Karpas-422 (cell line): ENCODE data around the gene ERBB2. TPM values are rescaled to one million over a fixed set of nuclear protein-coding genes. Genes with fewer than 3 reads are reported as not detected.
"Not testable (repeated sequence)": the region's sequence is repeated elsewhere in the genome, so short reads cannot be mapped to it uniquely, and the experiment has no call there.

ENCODE experiments used
- DNase-seq: peaks from one replicate; pipeline ENCODE4 v3.0.0-alpha.2; 2015
- H2AFZ ChIP-seq: fragments of 200-600 bp; sonication (generic); 2 replicates; pipeline ENCODE4 v1.6.1; 2014; ENCODE audit warnings: antibody characterized with exemption, low read length, mixed read lengths
- H3K27ac ChIP-seq: fragments of 200-600 bp; sonication (generic); 2 replicates; pipeline ENCODE4 v1.5.1; 2014; ENCODE audit warnings: mild to moderate bottlenecking, low read length, moderate library complexity
- H3K27me3 ChIP-seq: fragments of 200-600 bp; sonication (generic); 2 replicates; pipeline ENCODE4 v1.6.1; 2014; ENCODE audit warnings: low read length, mixed read lengths
- H3K36me3 ChIP-seq: fragments of 200-600 bp; sonication (generic); 2 replicates; pipeline ENCODE4 v1.6.1; 2014; ENCODE audit warnings: low read length, mixed read lengths; ENCODE audit not compliant: insufficient read depth
- H3K4me1 ChIP-seq: fragments of 200-600 bp; sonication (generic); 2 replicates; pipeline ENCODE4 v1.6.1; 2014; ENCODE audit warnings: mild to moderate bottlenecking, low read length, mixed read lengths
- H3K4me2 ChIP-seq: fragments of 200-600 bp; sonication (generic); 2 replicates; pipeline ENCODE4 v1.6.1; 2014; ENCODE audit warnings: low read length, low read depth, mild to moderate bottlenecking; ENCODE audit not compliant: poor library complexity, severe bottlenecking
- H3K4me3 ChIP-seq: fragments of 200-600 bp; sonication (generic); 2 replicates; pipeline ENCODE4 v1.5.1; 2014; ENCODE audit warnings: mild to moderate bottlenecking, antibody characterized with exemption, low read length, mixed read lengths
- H3K79me2 ChIP-seq: fragments of 200-600 bp; sonication (generic); 2 replicates; pipeline ENCODE4 v1.6.1; 2014; ENCODE audit warnings: mild to moderate bottlenecking, low read length, mixed read lengths
- H3K9ac ChIP-seq: fragments of 200-600 bp; sonication (generic); 2 replicates; pipeline ENCODE4 v1.6.0; 2014; ENCODE audit warnings: low read length
- H3K9me2 ChIP-seq: fragments of 200-600 bp; sonication (generic), shearing (Covaris generic); replicated peaks from 2 replicates; pipeline ENCODE4 v1.6.0; 2014; ENCODE audit warnings: mild to moderate bottlenecking, low read length, moderate library complexity; ENCODE audit not compliant: insufficient read depth
- H3K9me3 ChIP-seq: fragments of 300-700, 200-600 bp; sonication (generic); 2 replicates; pipeline ENCODE4 v1.6.1; 2014; ENCODE audit warnings: low read length, mixed read lengths
- H4K20me1 ChIP-seq: fragments of 200-600 bp; sonication (generic); 2 replicates; pipeline ENCODE4 v1.6.1; 2014; ENCODE audit warnings: mild to moderate bottlenecking, antibody characterized with exemption, low read length, low read depth; ENCODE audit not compliant: insufficient read depth
- total RNA-seq: library from RNA; depleted of rRNA; stranded (reverse); fragments of >200 nt; shearing (Covaris generic); gene quantifications from 2 replicates; pipeline ENCODE4 v1.2.3, GENCODE V29; 2014; ENCODE audit warnings: low replicate concordance

The ERBB2 gene
- total RNA-seq, 1 experiment from 2014 or later, result 7.3 TPM

- no peaks in the 10 kb centered on the region for H4K20me1 ChIP-seq
- no peak overlapping the region for H2AFZ ChIP-seq
- no peaks in the 10 kb centered on the region for H3K9me3 ChIP-seq
- no peaks in the 10 kb centered on the region for H3K27me3 ChIP-seq
- H3K4me1 ChIP-seq, result no peaks in the 10 kb centered on the region
- no peaks in the 10 kb centered on the region for H3K9me2 ChIP-seq
- H3K9ac ChIP-seq, result no peak overlapping the region
- DNase-seq, result no peak
- no peak overlapping the region for H3K4me2 ChIP-seq
- no peaks in the 10 kb centered on the region for H3K79me2 ChIP-seq
- H3K36me3 ChIP-seq, result no peaks in the 10 kb centered on the region
- no peak overlapping the region for H3K27ac ChIP-seq
- no peak overlapping the region for H3K4me3 ChIP-seq
These were observed 45.0 kb downstream of the ERBB2 start for GRCh38 chr17:39744836-39745215.

- H3K9ac ChIP-seq, result no peak overlapping the region
These were observed 45.7 kb downstream of the ERBB2 start for GRCh38 chr17:39745335-39746144.

GRCh38 chr17:39746145-39746461 is 46.2 kb downstream of the ERBB2 start:
- Histone ChIP-seq H3K27ac (no peak overlapping the region), H3K36me3 (no peaks in the 10 kb centered on the region), H4K20me1 (no peaks in the 10 kb centered on the region), H2AFZ (no peak overlapping the region), H3K4me2 (no peak overlapping the region), H3K4me1 (no peaks in the 10 kb centered on the region), H3K4me3 (no peak overlapping the region), H3K79me2 (no peaks in the 10 kb centered on the region), H3K9ac (no peak overlapping the region), H3K9me3 (no peaks in the 10 kb centered on the region), H3K9me2 (no peaks in the 10 kb centered on the region), H3K27me3 (no peaks in the 10 kb centered on the region)
- DNase-seq, result no peak

More at GRCh38 chr17:39745335-39746144, 45.7 kb downstream of the ERBB2 start:
- no peak overlapping the region for H3K4me2 ChIP-seq
- H3K4me1 ChIP-seq, result no peaks in the 10 kb centered on the region
- H3K36me3 ChIP-seq, result no peaks in the 10 kb centered on the region
- no peak for DNase-seq
- no peaks in the 10 kb centered on the region for H3K27me3 ChIP-seq
- no peaks in the 10 kb centered on the region for H3K9me3 ChIP-seq
- no peak overlapping the region for H3K27ac ChIP-seq
- H4K20me1 ChIP-seq, result no peaks in the 10 kb centered on the region
- H2AFZ ChIP-seq, result no peak overlapping the region
- no peaks in the 10 kb centered on the region for H3K79me2 ChIP-seq
- no peak overlapping the region for H3K4me3 ChIP-seq
- H3K9me2 ChIP-seq, result no peaks in the 10 kb centered on the region

GRCh38 chr17:39747745-39748144 is 47.9 kb downstream of the ERBB2 start:
- no peak for DNase-seq
- Histone ChIP-seq H3K4me1 (peaks cover 3% of the 10 kb centered on the region; the same call in 1 of the 2 replicates), H3K79me2 (no peaks in the 10 kb centered on the region), H3K36me3 (no peaks in the 10 kb centered on the region), H3K27ac (no peak overlapping the region), H3K9ac (no peak overlapping the region), H3K9me2 (no peaks in the 10 kb centered on the region), H3K9me3 (no peaks in the 10 kb centered on the region), H2AFZ (no peak overlapping the region), H4K20me1 (no peaks in the 10 kb centered on the region), H3K4me3 (no peak overlapping the region), H3K4me2 (no peak overlapping the region), H3K27me3 (no peaks in the 10 kb centered on the region)

GRCh38 chr17:39748444-39749034 is 48.7 kb downstream of the ERBB2 start:
- H3K79me2 ChIP-seq, DNase-seq, H3K9me2 ChIP-seq, H3K27ac ChIP-seq, H3K36me3 ChIP-seq, H3K27me3 ChIP-seq, H3K4me3 ChIP-seq, H3K9ac ChIP-seq, H2AFZ ChIP-seq, H4K20me1 ChIP-seq, H3K9me3 ChIP-seq, H3K4me2 ChIP-seq: not testable (repeated sequence)
- H3K4me1 ChIP-seq, result peaks cover 10% of the 10 kb centered on the region

- no peak overlapping the region for H3K9ac ChIP-seq
- H3K4me1 ChIP-seq, result peaks cover 25% of the 10 kb centered on the region
- H3K9me3 ChIP-seq, result no peaks in the 10 kb centered on the region
- H4K20me1 ChIP-seq, result no peaks in the 10 kb centered on the region
- H3K4me3 ChIP-seq, result no peak overlapping the region
- no peak overlapping the region for H2AFZ ChIP-seq
- no peak overlapping the region for H3K4me2 ChIP-seq
- H3K36me3 ChIP-seq, result no peaks in the 10 kb centered on the region
- no peaks in the 10 kb centered on the region for H3K9me2 ChIP-seq
- H3K27ac ChIP-seq, result no peak overlapping the region
- no peaks in the 10 kb centered on the region for H3K79me2 ChIP-seq
- no peaks in the 10 kb centered on the region for H3K27me3 ChIP-seq
- no peak for DNase-seq
These were observed 50.5 kb downstream of the ERBB2 start for GRCh38 chr17:39750131-39751015.

- Histone ChIP-seq H3K36me3 (no peaks in the 10 kb centered on the region), H3K4me3 (no peak overlapping the region), H3K4me2 (no peak overlapping the region), H3K9me2 (no peaks in the 10 kb centered on the region), H3K27ac (no peak overlapping the region), H3K79me2 (no peaks in the 10 kb centered on the region), H2AFZ (no peak overlapping the region), H4K20me1 (no peaks in the 10 kb centered on the region), H3K4me1 (peaks cover 32% of the 10 kb centered on the region), H3K9ac (no peak overlapping the region), H3K27me3 (no peaks in the 10 kb centered on the region), H3K9me3 (no peaks in the 10 kb centered on the region)
- no peak for DNase-seq
These were observed 51.2 kb downstream of the ERBB2 start for GRCh38 chr17:39751016-39751543.

- Histone ChIP-seq H3K4me1 (peaks cover 38% of the 10 kb centered on the region), H3K27me3 (no peaks in the 10 kb centered on the region), H3K36me3 (no peaks in the 10 kb centered on the region), H3K9ac (no peak overlapping the region), H3K9me2 (no peaks in the 10 kb centered on the region), H4K20me1 (no peaks in the 10 kb centered on the region), H3K4me2 (no peak overlapping the region), H2AFZ (no peak overlapping the region), H3K4me3 (no peak overlapping the region), H3K27ac (no peak overlapping the region), H3K79me2 (no peaks in the 10 kb centered on the region), H3K9me3 (no peaks in the 10 kb centered on the region)
- DNase-seq, result no peak
These were observed 51.8 kb downstream of the ERBB2 start for GRCh38 chr17:39751637-39752036.
